NCI-H345 treated with DMSO at 0.1 percent for 48 hours (cell line): ENCODE measurements around the gene ADAMTSL4.

Source experiments
- DNase-seq: peaks from one replicate; lab custom pipeline; 2025; ENCODE audit not compliant: unreplicated experiment; lab: John Stamatoyannopoulos, UW

The ADAMTSL4 gene

DNA sequence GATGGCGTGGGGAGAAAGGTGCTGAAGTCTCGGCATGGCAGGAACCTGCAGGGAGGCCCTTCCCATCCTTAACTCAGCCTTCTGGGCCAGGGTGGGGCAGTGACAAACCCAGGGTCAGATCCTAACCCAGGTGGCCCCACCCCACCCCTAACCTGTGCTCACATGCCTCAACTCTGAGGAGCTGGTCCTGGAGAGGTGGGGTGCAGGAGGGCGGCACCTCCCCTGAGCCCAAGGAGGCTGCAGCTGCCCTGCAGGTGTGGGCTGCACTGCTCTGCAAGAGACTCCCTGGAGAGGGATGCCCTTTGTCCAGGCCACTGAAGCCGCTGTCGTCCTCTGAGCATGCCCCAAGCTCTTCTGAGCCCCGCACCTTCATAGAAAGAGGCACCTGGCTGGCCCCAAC, 15.2 kb upstream of the ADAMTSL4 start:
- no peak for DNase-seq

DNA sequence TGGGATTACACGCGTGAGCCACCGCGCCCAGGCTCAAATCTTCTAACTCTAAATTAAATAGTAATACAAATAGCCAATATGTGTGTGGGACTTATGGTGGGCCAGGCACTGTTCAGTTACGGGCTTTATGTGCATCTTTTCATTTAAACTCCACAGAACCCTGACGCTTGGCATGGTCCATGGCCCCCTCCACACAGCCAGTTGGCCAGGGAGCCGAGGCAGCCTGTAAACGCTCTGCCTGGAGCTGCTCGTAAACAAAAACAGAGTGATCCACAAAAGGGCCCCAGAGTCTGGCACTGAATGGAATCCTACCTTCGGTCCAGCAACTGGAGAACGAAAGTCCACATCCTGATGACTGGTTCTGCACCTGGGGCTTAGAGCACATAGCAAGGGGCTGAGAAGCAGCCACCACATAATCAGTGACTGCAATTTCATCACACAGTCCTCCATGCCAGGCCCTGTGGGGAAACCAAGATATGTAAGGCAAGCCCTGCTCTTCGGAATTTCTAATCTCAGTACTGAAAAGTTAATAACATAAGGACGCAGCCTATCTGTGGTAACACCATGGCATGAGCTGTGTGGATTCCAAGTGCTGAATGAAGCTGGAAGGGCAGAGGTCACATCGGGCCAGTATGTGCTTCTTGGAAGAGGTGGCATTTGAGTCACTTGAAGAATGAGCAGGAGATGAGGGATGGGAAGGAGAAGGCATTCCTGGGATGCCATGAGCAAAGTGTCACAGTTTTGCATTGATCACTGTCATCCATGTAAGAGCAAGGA, 13.5 kb upstream of the ADAMTSL4 start:
- no peak for DNase-seq

DNA sequence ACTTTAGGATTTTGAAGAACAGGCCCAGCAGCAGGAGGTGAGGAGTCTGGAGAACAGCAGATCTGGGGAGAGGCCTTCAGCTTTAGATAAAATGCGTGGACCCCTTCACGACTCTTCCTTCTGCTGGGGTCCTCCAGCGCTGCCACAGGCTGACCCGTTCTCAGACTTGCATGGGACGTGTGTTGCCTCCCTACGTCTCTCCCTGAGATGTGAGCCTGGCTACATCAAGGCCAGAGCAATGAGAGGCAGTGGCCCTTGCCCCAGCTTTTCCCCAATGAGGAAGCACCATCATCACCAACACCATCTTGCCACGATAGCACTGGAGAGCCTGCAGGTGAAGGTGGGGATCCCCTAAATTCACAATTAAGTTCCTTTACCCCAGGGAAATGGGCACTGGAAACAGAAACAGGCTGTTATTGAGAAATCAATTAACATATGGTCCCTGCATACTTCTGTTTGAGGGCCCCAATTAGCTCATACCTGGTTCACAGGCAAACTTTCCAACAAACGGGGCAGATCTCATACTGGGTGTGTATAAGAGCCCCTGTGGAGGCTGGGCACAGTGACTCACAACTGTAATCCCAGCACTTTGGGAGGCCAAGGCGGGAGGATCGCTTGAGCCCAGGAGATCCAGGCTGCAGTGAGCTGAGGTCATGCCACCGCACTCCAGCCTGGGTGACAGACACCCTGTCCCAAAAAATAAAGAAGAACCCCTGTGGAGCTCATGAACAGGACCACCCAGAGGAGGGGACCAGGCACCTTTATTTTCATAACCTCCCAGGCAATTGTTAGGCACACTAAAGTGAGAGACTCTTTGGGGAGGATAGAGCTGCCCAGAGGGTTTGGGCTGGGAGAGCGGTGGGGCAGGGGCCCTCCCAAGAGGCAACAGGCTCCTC, 12.1 kb upstream of the ADAMTSL4 start:
- DNase-seq = no peak

DNA sequence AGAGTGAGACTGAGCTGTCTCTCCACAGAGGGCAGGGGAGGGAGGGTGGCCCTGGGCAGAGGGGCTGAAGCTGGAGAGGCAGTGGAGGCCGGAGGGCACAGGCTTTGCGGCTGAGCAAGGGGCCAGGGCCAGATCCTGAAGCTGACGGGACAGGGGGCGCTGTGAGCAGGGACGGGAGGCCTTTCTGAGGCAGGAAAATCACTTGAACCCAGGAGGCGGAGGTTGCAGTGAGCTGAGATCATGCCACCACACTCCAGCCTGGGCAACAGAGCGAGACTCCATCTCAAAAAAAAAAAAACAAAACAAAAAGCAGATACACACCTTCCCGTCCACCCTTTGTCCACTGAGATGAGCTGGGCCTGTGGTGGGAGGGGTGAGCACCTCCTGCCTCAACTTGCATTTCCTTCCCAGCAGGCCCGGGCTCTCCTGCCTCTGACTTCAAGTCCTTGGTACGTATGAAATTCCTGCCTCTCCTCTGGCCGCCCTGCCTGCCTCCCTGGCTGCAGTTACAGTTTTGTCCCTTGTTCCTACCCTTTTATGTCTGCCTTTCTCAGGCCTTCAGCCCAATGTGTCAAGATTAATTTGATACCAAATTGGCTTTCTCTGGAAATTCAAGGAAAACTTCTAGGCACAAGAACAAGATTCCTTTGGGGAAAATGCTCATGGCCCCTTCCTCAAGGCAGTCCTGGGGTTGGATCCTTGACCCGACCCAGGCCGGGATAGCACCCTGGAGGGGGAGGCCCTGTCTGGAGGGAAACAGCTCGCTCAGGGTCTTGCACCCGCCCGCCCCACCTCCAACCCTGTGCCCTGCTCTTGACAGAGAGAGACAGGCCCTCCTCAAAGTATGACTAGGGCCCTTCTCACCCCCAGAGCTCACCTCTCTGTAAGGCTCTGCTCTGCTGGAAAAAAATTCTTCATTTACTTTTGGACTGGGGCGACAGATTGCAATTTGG, 11.2 kb upstream of the ADAMTSL4 start:
- no peak for DNase-seq

DNA sequence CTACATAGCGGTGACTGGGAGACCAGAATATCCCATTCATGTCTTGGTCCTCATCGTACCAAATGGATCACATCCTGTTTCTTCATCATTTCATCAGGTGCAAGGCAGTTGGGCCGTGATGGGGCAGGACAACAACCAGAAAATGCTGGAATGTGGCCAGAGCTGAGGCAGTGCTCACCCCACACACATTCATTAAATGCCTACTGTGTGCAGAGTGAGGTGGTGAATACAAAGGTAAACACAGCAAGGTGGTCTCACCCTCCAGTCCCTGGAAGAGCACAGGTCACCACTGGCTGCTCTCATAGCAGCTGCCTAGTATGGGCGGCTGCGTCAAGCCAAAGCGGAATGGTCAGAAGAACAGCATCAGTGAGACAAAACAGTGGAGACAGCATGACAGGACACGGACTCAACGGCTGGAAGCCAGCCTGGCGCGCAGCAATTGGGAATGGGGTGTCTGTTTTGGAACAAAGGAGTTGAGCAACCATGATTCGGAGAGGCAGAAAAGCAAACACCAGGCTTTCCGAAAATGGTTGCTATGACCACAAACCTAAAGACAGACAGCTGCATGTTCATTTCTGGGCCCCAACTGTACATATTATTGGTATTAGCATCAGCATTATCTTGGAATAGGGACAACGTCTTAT, 5.6 kb upstream of the ADAMTSL4 start:
- DNase-seq = peak; percentile 93

DNA sequence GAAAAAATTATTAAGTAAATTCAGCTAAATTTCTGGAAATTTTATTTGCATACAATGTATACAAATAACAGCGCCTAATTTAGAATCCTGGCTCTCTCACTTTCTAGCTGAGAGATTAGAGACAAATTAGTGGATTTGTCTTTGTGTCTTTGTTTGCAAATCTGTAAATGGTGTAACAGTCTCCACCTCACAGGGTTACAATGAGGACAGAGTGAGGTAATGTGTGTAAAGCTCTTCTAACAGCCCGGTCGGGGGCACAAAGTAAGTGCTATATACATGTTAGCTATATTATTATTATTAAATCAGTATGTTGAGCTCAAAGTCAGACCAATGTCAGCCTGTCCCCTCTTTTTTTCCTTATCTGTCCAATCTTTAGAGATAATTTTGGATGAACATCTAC, 5.0 kb upstream of the ADAMTSL4 start:
- DNase-seq = peak; percentile 64

DNA sequence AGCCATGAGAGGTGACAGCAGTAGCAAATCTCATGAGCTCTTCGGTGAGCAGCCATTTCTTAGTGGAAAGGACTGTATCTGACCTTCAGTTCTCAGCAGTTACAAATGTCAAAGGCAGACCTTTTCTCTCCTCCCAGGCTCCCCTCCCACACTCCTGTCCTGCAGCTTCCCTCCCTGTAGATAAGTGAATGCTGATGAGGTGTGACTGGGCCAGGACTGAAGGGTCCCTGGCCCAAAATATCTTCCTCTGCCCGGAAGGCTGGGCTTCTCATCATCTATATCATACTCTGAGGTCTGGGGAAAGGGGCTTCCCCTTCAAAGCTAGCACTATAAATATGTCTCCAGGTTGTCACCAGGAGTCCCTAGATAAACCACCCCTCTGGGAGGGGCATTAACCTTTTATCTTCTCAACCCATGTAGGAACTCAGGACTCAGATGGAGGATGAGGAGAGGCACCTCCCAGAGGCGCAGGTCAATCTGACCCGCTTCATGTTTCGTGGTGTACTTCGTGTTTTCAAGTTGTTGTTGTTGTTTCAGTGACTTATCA, 3.6 kb upstream of the ADAMTSL4 start:
- no peak for DNase-seq

DNA sequence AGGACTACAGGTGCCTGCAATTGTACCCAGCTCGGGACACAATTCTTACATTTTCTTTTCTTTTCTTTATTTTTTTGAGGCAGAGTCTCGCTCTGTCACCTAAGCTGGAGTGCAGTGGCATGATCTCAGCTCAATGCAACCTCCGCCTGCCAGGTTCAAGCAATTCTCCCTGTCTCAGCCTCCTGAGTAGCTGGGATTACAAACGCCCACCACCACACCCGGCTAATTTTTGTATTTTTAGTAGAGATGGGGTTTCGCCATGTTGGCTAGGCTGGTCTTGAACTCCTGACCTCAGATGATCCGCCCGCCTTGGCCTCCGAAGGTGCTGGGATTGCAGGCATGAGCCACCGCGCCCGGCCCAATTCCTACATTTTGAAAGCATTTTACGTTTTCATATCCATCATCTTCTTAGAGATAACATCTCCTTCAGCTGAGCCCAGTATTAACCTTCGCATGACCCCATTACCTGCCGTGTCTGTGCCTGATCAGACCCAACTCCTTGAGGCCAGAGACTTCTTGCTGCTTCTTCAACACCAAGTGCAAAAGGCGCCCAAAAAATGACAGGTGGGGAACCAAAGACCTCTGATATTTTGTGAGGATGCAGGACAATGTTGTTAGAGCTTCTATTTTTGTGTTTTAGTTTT, 2.8 kb upstream of the ADAMTSL4 start:
- DNase-seq = no peak

DNA sequence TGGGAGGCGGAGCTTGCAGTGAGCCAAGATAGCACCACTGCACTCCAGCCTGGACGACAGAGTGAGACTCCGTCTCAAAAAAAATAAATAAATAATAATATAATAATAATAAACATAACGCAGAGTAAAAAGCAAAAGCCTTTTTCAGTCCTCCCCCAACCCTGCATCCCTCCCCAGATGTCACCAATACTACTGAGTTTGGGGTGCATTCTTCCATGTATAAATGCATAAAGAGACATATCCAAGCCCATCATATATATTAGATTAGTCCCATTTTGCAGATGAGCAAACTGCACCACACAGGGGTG, 930 bp upstream of the ADAMTSL4 start:
- DNase-seq = no peak

DNA sequence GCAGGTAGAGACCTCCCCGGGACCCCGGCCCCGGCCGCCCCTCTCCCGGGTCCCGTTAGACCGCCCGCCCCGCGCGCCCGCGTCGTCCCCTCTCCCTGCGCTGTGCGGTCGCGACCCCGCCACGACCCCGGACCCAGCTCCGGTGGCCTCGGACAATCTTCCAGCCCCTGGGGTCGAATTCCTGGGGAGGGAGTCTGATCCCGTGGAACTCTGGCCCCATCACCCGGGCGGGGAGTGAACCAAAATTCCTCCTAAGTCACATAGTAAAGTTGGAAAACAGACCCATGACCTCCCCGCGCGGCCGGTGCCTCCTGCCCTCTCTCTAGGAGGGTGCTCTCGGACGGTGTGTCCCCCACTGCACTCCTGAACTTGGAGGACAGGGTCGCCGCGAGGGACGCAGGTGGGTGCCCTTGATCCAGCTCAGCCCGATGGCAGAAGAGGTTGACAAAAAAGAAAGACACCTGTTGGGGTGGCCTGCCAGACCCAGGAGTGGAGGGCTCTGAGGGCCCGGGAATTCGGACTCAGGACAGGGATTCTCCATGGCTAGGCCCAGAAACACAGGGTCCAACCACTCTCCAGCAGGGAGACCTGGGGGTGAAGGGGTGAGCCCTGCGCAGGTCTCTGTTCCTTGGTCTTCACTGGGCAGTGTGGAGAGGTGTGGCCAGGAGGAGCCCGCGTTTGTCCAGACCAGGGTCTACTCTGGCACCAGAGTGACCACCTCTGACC, 451 bp downstream of the ADAMTSL4 start:
- no peak for DNase-seq

DNA sequence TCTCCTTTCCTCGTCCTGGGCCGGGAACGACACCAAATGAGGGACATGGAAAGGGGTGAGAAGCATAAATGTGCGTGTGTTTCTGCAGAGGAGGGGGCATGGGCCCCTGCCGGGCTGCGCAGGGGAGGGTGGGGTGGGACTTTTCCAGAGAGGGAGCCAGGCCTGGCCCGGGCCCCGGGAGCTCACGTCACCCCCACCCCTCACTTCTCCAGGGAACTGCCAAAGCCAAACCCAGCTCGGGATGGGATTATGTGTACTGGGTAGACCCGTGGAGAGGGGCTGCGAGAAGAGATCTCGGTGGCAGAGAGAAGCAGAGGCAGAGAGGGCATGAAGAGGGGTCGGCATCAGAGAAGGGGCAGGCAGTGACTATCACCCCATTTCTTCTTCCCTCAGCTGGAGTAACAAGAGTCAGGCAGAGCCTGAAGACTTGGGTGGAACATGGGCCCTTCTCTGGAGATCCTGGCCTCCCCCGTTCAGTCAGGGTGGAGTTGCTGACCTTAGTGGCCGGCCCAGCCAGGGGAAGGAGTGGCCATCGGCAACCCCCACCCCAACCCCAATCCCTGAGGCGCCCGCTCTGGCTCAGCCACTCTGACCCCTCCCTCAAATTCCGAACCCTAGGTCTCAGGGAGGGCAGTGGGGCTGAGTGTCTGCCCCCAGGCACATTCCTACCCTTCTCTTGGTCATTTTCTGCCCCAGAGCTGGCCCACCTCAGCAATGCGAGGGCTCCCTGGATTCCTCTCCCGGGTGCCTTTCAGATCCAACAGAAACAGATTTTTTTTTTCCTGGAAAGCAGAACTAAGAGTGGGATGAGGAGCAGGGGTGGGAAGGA, 1.2 kb downstream of the ADAMTSL4 start:
- no peak for DNase-seq

DNA sequence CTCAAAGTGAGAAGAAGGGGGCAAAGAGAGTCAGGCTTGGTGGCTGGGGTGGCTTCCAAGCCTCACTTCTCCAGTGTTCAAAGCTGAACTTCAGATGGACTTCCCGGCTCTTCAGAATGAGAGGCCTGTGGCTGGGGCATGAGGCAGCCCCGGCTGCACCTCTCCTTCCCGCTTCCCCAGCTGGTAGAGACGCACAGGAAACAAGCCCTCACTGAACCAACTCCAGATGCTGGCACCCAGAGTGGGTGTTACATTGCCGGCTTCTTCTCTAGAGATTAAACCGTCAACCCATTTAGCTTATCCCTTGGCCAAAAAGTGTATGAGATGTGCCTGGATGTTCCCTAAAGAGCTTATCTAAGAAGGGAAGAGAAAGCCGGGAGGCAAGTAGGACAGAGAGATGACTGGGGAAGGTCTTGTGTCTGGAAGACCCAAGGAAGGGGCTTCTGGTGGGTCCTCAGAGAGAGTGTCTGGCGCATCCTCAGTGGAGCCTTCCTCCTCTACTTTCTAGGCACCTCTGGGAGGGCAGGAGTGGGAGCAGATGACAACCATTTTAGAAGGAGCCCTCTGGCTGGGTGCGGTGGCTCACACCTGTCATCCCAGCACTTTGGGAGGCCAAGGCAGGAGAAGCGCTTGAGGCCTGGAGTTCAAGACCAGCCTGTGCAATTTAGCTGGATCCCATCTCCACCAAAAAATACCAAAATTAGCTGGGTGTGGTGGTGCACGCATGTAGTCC, 2.0 kb downstream of the ADAMTSL4 start:
- no peak for DNase-seq

DNA sequence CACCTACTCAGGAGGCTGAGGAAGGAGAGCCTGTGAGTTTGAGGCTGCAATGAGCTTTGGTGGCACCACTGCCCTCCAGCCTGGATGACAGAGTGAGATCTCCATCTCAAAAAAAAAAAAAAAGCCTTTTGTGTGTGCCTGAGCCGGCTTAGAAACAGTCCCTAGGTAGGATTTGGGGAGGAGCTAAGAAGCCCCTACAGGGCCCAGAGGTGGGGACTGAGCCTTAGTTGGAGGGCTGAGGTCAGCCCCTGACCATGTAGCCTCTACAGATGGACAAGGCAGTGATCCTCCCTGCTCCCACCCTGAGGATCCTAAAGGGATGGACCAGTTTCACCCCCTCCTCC, 2.5 kb downstream of the ADAMTSL4 start:
- no peak for DNase-seq

DNA sequence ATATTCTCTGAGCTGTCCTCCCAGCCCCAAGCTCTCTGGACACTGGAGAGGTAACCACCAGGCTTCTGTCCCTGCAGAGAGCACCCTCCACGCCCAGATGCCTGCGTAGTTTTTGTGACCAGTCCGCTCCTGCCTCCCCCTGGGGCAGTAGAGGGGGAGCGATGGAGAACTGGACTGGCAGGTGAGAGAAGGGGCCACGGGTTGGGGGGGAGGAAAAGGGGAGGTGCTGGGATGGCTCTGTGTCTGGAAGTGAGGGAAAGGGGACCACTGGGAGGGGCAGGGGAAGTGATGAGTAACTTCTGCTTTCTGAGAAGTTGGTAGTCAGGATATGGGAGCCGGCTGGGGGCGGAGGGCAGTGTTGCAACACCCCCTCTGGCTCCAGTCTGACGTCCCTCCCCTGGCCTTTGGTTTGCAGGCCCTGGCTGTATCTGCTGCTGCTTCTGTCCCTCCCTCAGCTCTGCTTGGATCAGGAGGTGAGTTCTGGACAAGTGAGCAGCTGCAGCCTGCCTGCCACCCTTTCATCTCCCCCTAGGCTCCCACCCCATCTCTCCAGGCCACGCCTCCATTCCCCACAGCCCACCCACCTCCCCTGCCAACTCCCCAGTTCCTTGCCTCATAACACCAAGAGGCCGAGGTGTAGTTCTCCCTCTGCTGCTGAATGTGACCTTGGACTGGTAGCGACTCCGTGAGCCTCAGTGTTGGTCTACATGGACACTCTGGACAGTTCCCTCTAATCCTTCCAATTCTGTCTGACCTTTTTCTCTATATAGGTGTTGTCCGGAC, 3.1 kb downstream of the ADAMTSL4 start:
- no peak for DNase-seq

DNA sequence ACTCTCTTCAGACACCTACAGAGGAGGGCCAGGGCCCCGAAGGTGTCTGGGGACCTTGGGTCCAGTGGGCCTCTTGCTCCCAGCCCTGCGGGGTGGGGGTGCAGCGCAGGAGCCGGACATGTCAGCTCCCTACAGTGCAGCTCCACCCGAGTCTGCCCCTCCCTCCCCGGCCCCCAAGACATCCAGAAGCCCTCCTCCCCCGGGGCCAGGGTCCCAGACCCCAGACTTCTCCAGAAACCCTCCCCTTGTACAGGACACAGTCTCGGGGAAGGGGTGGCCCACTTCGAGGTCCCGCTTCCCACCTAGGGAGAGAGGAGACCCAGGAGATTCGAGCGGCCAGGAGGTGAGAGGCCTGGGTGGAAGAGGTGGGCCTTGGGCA, 3.7 kb downstream of the ADAMTSL4 start:
- no peak for DNase-seq

DNA sequence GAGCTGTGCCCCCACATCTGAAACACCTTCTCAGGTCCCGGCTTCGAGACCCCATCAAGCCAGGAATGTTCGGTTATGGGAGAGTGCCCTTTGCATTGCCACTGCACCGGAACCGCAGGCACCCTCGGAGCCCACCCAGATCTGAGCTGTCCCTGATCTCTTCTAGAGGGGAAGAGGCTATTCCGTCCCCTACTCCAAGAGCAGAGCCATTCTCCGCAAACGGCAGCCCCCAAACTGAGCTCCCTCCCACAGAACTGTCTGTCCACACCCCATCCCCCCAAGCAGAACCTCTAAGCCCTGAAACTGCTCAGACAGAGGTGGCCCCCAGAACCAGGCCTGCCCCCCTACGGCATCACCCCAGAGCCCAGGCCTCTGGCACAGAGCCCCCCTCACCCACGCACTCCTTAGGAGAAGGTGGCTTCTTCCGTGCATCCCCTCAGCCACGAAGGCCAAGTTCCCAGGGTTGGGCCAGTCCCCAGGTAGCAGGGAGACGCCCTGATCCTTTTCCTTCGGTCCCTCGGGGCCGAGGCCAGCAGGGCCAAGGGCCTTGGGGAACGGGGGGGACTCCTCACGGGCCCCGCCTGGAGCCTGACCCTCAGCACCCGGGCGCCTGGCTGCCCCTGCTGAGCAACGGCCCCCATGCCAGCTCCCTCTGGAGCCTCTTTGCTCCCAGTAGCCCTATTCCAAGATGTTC, 4.3 kb downstream of the ADAMTSL4 start:
- no peak for DNase-seq

DNA sequence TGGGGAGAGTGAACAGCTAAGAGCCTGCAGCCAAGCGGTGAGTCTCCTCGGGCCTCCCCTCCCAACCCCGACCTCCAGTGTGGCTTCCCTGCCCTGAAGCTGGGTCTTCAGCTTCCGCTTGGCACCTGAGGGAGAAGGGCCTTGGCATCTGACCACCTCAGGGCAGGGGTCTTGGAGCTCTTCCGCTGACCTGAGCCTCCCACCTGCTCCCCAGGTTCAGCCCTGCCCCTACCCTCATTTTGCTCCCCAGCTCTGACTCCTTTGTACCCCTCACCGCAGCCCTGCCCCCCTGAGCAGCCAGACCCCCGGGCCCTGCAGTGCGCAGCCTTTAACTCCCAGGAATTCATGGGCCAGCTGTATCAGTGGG, 4.9 kb downstream of the ADAMTSL4 start:
- DNase-seq = no peak
